Progenitor cell of endocrine pancreas (in vitro differentiated cells): ENCODE measurements around the gene PLXDC2. TPM values are rescaled to one million over a fixed set of nuclear protein-coding genes. Genes with fewer than 3 reads are reported as not detected.

Experiments
- DNase-seq: peaks from one replicate; pipeline ENCODE4 v3.0.0; 2021; ENCODE audit warnings: low spot score; ENCODE audit not compliant: unreplicated experiment
- H3K27ac Mint-ChIP-seq: 2 replicates; pipeline ENCODE4 v1.8.0; 2021; ENCODE audit warnings: mild to moderate bottlenecking, moderate library complexity, mixed read lengths
- H3K27me3 Mint-ChIP-seq: 2 replicates; pipeline ENCODE4 v1.8.0; 2021; ENCODE audit warnings: mixed read lengths
- H3K36me3 Mint-ChIP-seq: 2 replicates; pipeline ENCODE4 v1.8.0; 2022; ENCODE audit warnings: mixed read lengths; ENCODE audit not compliant: insufficient read depth
- H3K4me1 Mint-ChIP-seq: 2 replicates; pipeline ENCODE4 v1.8.0; 2021; ENCODE audit warnings: low read depth, mixed read lengths
- H3K4me3 Mint-ChIP-seq: 2 replicates; pipeline ENCODE4 v1.8.0; 2021; ENCODE audit warnings: low read depth, mild to moderate bottlenecking, moderate library complexity, mixed read lengths
- H3K9me3 Mint-ChIP-seq: 2 replicates; pipeline ENCODE4 v1.8.0; 2021; ENCODE audit warnings: low read depth, mixed read lengths
- total RNA-seq: library from RNA; stranded (reverse); gene quantifications from 2 replicates; pipeline ENCODE4 v1.2.1, GENCODE V29; 2021
- TF ChIP-seq, protein P1 (sequence below): fragments of 200-600 bp; sonication (generic); IDR thresholded peaks from one replicate; pipeline ENCODE4 v1.5.0; 2021; ENCODE audit warnings: antibody characterized with exemption, mild to moderate bottlenecking; ENCODE audit not compliant: unreplicated experiment

Gene PLXDC2
- total RNA-seq, 1 donor from 2014 or later = 44.3 TPM

DNA sequence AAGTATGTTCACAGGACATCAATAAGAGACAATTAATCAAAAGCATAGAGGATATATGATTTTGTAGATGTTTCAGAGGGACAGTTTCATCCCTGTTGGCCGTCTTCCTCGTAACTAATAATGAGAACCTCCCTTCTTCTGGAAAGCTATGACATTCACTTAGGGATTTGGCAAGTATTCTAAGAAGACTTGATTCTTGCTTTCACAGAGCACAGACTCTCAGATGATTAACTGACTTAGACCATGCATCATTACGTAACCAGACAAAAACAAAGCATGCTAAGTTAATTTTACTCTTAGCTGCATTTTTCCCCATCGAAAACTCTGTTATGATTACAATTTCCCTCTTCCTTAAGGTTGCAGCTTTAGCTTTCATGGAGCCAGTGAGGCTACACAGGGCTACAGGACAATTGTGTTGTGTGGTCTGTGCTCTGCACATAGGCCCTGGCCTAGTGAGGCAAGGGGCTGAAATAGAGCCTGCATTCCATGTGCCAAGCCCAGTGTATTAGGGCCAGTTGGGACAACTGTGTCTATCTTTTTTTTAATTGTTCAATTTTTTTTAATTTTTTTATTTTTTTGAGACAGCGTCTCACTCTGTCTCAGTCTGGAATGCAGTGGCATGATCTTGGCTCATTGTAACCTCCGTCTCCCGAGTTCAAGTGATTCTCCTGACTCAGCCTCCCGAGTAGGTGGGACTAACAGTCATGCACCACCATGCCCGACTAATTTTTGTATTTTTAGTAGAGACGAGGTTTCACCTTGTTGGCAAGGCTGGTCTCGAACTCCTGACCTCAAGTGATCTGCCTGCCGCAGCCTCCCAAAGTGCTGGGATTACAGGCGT, 105.3 kb downstream of the PLXDC2 start:
- DNase-seq = no peak
- TF ChIP-seq, protein P1, sequence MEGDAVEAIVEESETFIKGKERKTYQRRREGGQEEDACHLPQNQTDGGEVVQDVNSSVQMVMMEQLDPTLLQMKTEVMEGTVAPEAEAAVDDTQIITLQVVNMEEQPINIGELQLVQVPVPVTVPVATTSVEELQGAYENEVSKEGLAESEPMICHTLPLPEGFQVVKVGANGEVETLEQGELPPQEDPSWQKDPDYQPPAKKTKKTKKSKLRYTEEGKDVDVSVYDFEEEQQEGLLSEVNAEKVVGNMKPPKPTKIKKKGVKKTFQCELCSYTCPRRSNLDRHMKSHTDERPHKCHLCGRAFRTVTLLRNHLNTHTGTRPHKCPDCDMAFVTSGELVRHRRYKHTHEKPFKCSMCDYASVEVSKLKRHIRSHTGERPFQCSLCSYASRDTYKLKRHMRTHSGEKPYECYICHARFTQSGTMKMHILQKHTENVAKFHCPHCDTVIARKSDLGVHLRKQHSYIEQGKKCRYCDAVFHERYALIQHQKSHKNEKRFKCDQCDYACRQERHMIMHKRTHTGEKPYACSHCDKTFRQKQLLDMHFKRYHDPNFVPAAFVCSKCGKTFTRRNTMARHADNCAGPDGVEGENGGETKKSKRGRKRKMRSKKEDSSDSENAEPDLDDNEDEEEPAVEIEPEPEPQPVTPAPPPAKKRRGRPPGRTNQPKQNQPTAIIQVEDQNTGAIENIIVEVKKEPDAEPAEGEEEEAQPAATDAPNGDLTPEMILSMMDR = no peak
- Mint-ChIP-seq H3K4me3 (no peak overlapping the region), H3K4me1 (peaks cover 28% of the 10 kb centered on the region), H3K27me3 (no peaks in the 10 kb centered on the region), H3K9me3 (no peaks in the 10 kb centered on the region), H3K36me3 (no peaks in the 10 kb centered on the region), H3K27ac (no peak overlapping the region)

DNA sequence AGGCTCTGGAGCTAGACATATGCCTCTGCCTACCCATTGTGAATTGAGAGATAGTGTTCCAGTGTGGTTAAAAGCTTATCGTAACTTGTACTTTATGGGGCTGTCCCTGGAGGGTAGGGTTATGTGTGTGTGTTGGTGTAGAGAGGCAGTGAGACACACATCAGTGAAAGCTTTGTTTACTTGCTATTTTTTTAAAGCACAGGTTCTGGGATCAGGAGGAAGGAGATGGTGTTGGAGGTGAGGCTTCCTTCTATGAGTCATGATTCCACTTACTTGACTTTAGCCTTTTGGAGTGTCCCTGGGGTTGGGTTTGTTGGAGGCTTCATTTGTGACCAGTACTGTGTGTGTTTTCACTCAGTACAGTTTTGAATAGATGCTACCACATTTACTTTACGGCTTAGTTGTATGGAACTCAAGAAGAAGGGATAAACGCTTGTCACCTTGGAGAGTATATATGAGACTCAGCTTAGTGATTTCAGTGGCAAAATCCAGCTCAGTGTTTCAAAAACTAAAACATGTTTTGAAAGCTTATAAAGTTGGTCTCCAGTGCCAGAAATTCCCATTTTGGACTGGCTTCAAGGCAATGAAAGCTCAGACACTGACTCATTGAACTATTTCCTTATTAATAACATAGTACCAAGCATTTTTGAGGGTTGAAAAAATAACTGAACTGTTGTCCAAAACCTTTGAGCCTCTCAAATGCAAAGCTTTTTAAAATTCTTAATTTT, 106.2 kb downstream of the PLXDC2 start:
- Mint-ChIP-seq H3K9me3 (peaks cover 4% of the 10 kb centered on the region), H3K27ac (peak overlapping the region; percentile 91), H3K4me3 (no peak overlapping the region), H3K4me1 (peaks cover 28% of the 10 kb centered on the region), H3K27me3 (no peaks in the 10 kb centered on the region), H3K36me3 (peaks cover 3% of the 10 kb centered on the region)
- DNase-seq = no peak
- TF ChIP-seq, protein P1 = no peak

DNA sequence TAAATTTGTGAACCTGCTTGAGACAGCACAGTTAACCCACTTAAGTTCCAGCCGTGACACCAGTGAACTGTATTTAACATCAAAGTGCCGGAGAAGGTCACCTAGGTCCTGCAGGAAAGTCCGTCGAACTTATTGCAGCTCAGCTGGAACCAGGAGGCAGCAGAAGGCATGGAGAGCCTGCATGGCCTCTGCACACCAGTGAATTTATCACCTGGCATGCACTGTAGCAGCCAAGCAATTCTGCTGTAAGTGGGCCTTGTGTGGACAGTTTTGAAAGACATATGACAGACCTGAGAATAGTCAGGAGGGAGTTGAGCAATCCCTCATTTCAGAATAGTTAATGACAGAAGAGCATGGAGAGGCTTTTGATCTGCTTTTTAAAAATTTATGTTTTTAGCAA, 108.8 kb downstream of the PLXDC2 start:
- no peak overlapping the region for H3K4me3 Mint-ChIP-seq
- no peak for DNase-seq
- H3K9me3 Mint-ChIP-seq = peaks cover 4% of the 10 kb centered on the region

DNA sequence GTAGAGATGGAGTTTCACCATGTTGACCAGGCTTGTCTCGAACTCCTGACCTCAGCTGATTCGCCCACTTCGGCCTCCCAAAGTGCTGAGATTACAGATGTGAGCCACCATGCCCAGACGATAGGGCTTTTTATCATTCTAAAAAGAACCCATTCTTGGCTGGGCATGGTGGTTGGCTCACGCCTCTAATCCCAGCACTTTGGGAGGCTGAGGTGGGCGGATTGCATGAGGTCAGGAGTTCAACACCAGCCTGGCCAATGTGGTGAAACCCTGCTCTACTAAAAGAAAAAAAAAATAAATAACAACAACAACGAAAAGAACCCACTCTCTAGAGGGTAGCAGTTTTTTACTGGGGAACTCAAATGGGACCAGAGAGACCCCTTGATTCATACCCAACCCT, 112.7 kb downstream of the PLXDC2 start:
- H3K9me3 Mint-ChIP-seq = peaks cover 4% of the 10 kb centered on the region
- no peak overlapping the region for H3K4me3 Mint-ChIP-seq
- TF ChIP-seq, protein P1 = no peak
- no peak overlapping the region for H3K27ac Mint-ChIP-seq
- no peaks in the 10 kb centered on the region for H3K27me3 Mint-ChIP-seq
- peaks cover 31% of the 10 kb centered on the region for H3K4me1 Mint-ChIP-seq
- peaks cover 3% of the 10 kb centered on the region for H3K36me3 Mint-ChIP-seq
- no peak for DNase-seq

More for the DNA sequence above, 108.8 kb downstream of the PLXDC2 start:
- Mint-ChIP-seq H3K36me3 (peaks cover 3% of the 10 kb centered on the region), H3K27ac (no peak overlapping the region), H3K4me1 (peaks cover 12% of the 10 kb centered on the region), H3K27me3 (no peaks in the 10 kb centered on the region)
- TF ChIP-seq, protein P1 = no peak

DNA sequence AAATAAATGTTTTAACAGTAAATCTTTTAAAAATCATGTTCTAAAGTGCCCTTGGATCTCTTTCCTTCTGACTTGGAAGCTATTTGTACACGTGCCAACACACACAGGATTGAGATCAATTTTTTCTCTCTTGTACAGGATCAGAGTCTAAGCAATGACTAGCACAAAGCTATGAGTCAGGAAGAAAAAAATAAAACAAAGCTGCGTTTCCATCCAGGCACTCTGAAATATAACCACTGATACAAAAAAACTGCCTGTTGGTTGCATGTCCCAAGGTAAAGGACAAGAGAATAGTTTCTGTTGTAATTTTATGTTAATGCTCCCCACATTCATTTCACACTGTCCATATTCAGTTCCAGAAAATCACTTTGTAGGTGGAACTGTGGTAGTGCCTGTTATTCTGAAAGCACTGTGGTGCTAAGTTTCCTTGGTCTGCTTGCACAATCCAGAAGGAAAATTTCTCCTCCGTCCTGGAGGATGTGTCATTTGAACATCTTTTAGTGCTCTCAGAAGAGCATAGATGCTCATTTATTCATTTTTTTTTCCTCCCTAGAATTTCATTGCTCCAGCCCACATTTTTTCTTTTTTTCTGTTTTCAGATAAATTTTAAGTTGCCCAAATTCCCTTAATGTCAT, 113.4 kb downstream of the PLXDC2 start:
- no peak for DNase-seq
- no peaks in the 10 kb centered on the region for H3K27me3 Mint-ChIP-seq
- no peak overlapping the region for H3K4me3 Mint-ChIP-seq
- peaks cover 31% of the 10 kb centered on the region for H3K4me1 Mint-ChIP-seq
- TF ChIP-seq, protein P1 = no peak
- peaks cover 4% of the 10 kb centered on the region for H3K9me3 Mint-ChIP-seq
- no peak overlapping the region for H3K27ac Mint-ChIP-seq
- peaks cover 3% of the 10 kb centered on the region for H3K36me3 Mint-ChIP-seq
